K562 (cell line): ENCODE results near the gene MANBA. TPM values are rescaled to one million over a fixed set of nuclear protein-coding genes. Genes with fewer than 3 reads are reported as not detected.

ENCODE experiments used
- ATAC-seq: fragments of 200-7000 bp; cut with Tn5 transposase; 3 replicates; pipeline ENCODE4 v1.9.1; 2020; ENCODE audit warnings: moderate library complexity
- BruUV-seq: library from RNA; stranded (reverse); fragments of 400-500 nt; replicated peaks from 2 replicates; lab custom pipeline; 2021; lab: Mats Ljungman, UMichigan
- CTCF ChIA-PET: fragments of 300-600 bp; formaldehyde crosslinking; extraction: SDS; loops from one replicate; lab custom pipeline; 2021; ENCODE audit warnings: low intra/inter-chr PET ratio; lab: Yijun Ruan, JAX
- POLR2A ChIA-PET: fragments of 300-600, 350-650 bp; sonication (Branson Sonifier 250); formaldehyde crosslinking; extraction: SDS; loops from one replicate; lab custom pipeline; 2021; ENCODE audit warnings: antibody characterized with exemption, inconsistent platforms; lab: Yijun Ruan, JAX
- DNase-seq, 4 experiments: peaks; one replicate each; pipeline versions ENCODE4 v3.0.0 to v3.0.0-alpha.2; 2011 to 2018; ENCODE audit warnings: low spot score in 3 of 4, mixed read lengths in 3 of 4; ENCODE audit errors: extremely low read depth in 1 of 4
- FAIRE-seq: peaks from 2 replicates; lab custom pipeline; 2011; peaks lifted over from hg19 to GRCh38; lab: Jason Lieb, UNC
- H2AFZ ChIP-seq: 2 replicates; pipeline ENCODE4 v1.6.0; 2011; ENCODE audit warnings: low read depth, low read length, control low read depth, inconsistent platforms
- H3K27ac ChIP-seq: fragments of 200-600 bp; 3 replicates; pipeline ENCODE4 v1.8.0; 2011; ENCODE audit warnings: low read depth, mild to moderate bottlenecking, control low read depth, inconsistent platforms, low read length, moderate library complexity, mixed read lengths; ENCODE audit errors: extremely low read depth
- H3K27me3 ChIP-seq, 2 experiments: fragments of 300-600 bp in 1 of 2; 2 replicates in 1 of 2; 3 replicates in 1 of 2; pipeline versions ENCODE4 v1.6.0 to v1.8.0; 2011; ENCODE audit warnings: inconsistent platforms in 2 of 2, low read length in 2 of 2, mild to moderate bottlenecking in 1 of 2, mixed read lengths in 1 of 2, moderate library complexity in 1 of 2; ENCODE audit not compliant: control insufficient read depth in 2 of 2, insufficient read depth in 2 of 2
- H3K36me3 ChIP-seq: fragments of 300-600 bp; 3 replicates; pipeline ENCODE4 v1.8.0; 2011; ENCODE audit warnings: mild to moderate bottlenecking, low read length, inconsistent platforms; ENCODE audit not compliant: control insufficient read depth, insufficient read depth
- H3K4me1 ChIP-seq, 2 experiments: fragments of 200-600 bp in 1 of 2; replicated peaks in 1 of 2; 2 replicates in 1 of 2; 3 replicates in 1 of 2; pipeline versions ENCODE4 v1.5.1 to v1.8.0; 2011; ENCODE audit warnings: inconsistent platforms in 2 of 2, low read length in 2 of 2, mild to moderate bottlenecking in 1 of 2, mixed read lengths in 1 of 2, moderate library complexity in 1 of 2; ENCODE audit not compliant: control insufficient read depth in 2 of 2, insufficient read depth in 2 of 2
- H3K4me2 ChIP-seq: 2 replicates; pipeline ENCODE4 v1.6.1; 2011; ENCODE audit warnings: low read length, control low read depth, inconsistent platforms, mixed read lengths; ENCODE audit not compliant: insufficient read depth
- H3K4me3 ChIP-seq: fragments of 200-600 bp; sonication (generic), shearing (Covaris generic); 2 replicates; pipeline ENCODE4 v1.5.1; 2016; ENCODE audit warnings: control low read depth, inconsistent platforms
- H3K79me2 ChIP-seq: fragments of 200-600 bp; 3 replicates; pipeline ENCODE4 v1.8.0; 2011; ENCODE audit warnings: low read length, inconsistent platforms; ENCODE audit not compliant: control insufficient read depth, insufficient read depth
- H3K9ac ChIP-seq, 2 experiments: 2 replicates each; pipeline versions ENCODE4 v1.6.0 to v1.6.1; 2011; ENCODE audit warnings: low read depth in 2 of 2, low read length in 2 of 2, control low read depth in 1 of 2, inconsistent platforms in 1 of 2, mild to moderate bottlenecking in 1 of 2, mixed read lengths in 1 of 2; ENCODE audit not compliant: insufficient read depth in 1 of 2
- H3K9me1 ChIP-seq: one replicate; pipeline ENCODE4 v1.6.0; 2011; ENCODE audit warnings: inconsistent platforms, mild to moderate bottlenecking, low read length, moderate library complexity; ENCODE audit not compliant: control insufficient read depth, insufficient read depth
- H3K9me3 ChIP-seq: replicated peaks from 2 replicates; pipeline ENCODE4 v1.5.1; 2011; ENCODE audit warnings: low read depth, low read length, inconsistent platforms; ENCODE audit not compliant: control insufficient read depth, insufficient read depth
- H4K20me1 ChIP-seq: replicated peaks from 2 replicates; pipeline ENCODE4 v1.6.1; 2011; ENCODE audit warnings: low read length, inconsistent platforms, mixed read lengths; ENCODE audit not compliant: control insufficient read depth, insufficient read depth
- CBX2 ChIP-seq: fragments of 200-600 bp; sonication (generic); IDR thresholded peaks from one replicate; pipeline ENCODE4 v1.6.1; 2012; ENCODE audit warnings: mild to moderate bottlenecking, low read length, inconsistent platforms; ENCODE audit not compliant: insufficient read depth, poor library complexity, severe bottlenecking
- ESRRA ChIP-seq: fragments of 450-650 bp; IDR thresholded peaks from 2 replicates; pipeline ENCODE4 v1.6.1; 2014; ENCODE audit warnings: low read depth, mild to moderate bottlenecking, moderate library complexity, borderline replicate concordance
- HOXB6 ChIP-seq: fragments of 250-450 bp; sonication (Bioruptor Pico); IDR thresholded peaks from 2 replicates; pipeline ENCODE4 v1.5.1; 2022; ENCODE audit warnings: mild to moderate bottlenecking, borderline replicate concordance
- MYBL2 ChIP-seq, 2 experiments: fragments of 450-650 bp in 1 of 2; sonication (generic) in 1 of 2; formaldehyde crosslinking in 1 of 2; IDR thresholded peaks; 2 replicates each; pipeline versions ENCODE4 v1.6.1 to v1.8.1; 2017 to 2022; ENCODE audit warnings: borderline replicate concordance in 1 of 2, inconsistent platforms in 1 of 2, low read depth in 1 of 2, mild to moderate bottlenecking in 1 of 2, missing genetic modification reagents in 1 of 2, moderate library complexity in 1 of 2
- MYNN ChIP-seq, 2 experiments: sonication (generic); formaldehyde crosslinking in 1 of 2; IDR thresholded peaks; 2 replicates each; pipeline versions ENCODE4 v1.5.0 to v1.6.1; 2016 to 2020; ENCODE audit warnings: antibody characterized with exemption in 1 of 2, missing genetic modification reagents in 1 of 2
- PRPF4 ChIP-seq: fragments of 200-400 bp; formaldehyde crosslinking; IDR thresholded peaks from one replicate; pipeline ENCODE4 v1.6.1; 2017; ENCODE audit warnings: low read length, low read depth, mild to moderate bottlenecking; ENCODE audit not compliant: insufficient read depth, poor library complexity, severe bottlenecking
- SMAD2 ChIP-seq: fragments of 150-350 bp; IDR thresholded peaks from 2 replicates; pipeline ENCODE4 v1.6.1; 2014; ENCODE audit warnings: low read depth, mild to moderate bottlenecking, low read length
- SUPT5H ChIP-seq: fragments of 450-650 bp; IDR thresholded peaks from 2 replicates; pipeline ENCODE4 v1.6.1; 2016
- TARDBP ChIP-seq: fragments of 450-650 bp; IDR thresholded peaks from 2 replicates; pipeline ENCODE4 v1.6.1; 2016
- TCF7 ChIP-seq: sonication (generic); IDR thresholded peaks from 2 replicates; pipeline ENCODE4 v1.6.1; 2016; ENCODE audit warnings: antibody characterized with exemption, borderline replicate concordance
- ZBED1 ChIP-seq: IDR thresholded peaks from 2 replicates; pipeline ENCODE4 v1.6.1; 2014
- ZBTB17 ChIP-seq: fragments of 450-650 bp; formaldehyde crosslinking; IDR thresholded peaks from 2 replicates; pipeline ENCODE4 v1.4.0; 2020; ENCODE audit warnings: mild to moderate bottlenecking
- ZFX ChIP-seq: sonication (generic); formaldehyde crosslinking; IDR thresholded peaks from 2 replicates; pipeline ENCODE4 v1.8.0; 2022; ENCODE audit warnings: mild to moderate bottlenecking, missing genetic modification reagents, moderate library complexity
- ZNF212 ChIP-seq: fragments of 450-650 bp; formaldehyde crosslinking; IDR thresholded peaks from 2 replicates; pipeline ENCODE4 v1.4.0; 2020; ENCODE audit warnings: mild to moderate bottlenecking
- ZNF239 ChIP-seq: fragments of 250-450 bp; sonication (Bioruptor Pico); IDR thresholded peaks from 2 replicates; pipeline ENCODE4 v1.4.0; 2020; ENCODE audit warnings: mild to moderate bottlenecking
- WGBS: fragments of 100-300 bp; shearing (Covaris generic); methylation state at CpG from one replicate; pipeline ENCODE4 v1.1.6; 2016; ENCODE audit warnings: low coverage, mixed read lengths; ENCODE audit not compliant: insufficient coverage; ENCODE audit errors: missing lambda C conversion rate; 5-methylcytosine and 5-hydroxymethylcytosine counted together
- in situ Hi-C: fragments of 300-500 bp; cut with MboI; formaldehyde crosslinking; loops from 4 replicates; pipeline ENCODE4 v1.15.0; 2018; ENCODE audit warnings: inconsistent platforms, mixed read lengths
- intact Hi-C: fragments of 100-400 bp; cut with micrococcal nuclease; formaldehyde crosslinking; loops from 2 replicates; pipeline ENCODE4 v1.14.2; 2022
- polyA plus RNA-seq, 8 experiments: library from polyadenylated mRNA; depleted of rRNA in 4 of 8; stranded (reverse) in 5 of 8; unstranded in 3 of 8; fragments of >200 nt; fragmentation: Nextera tagmentation in 2 of 8; fragmentation: Illumina TruSeq in 1 of 8; extraction: Ambion mirVana in 2 of 8; extraction: Trizol in 1 of 8; gene quantifications; 2 replicates each; pipeline versions ENCODE4 v1.2.1 to v1.2.3, GENCODE V29; 2011 to 2014; ENCODE audit warnings: inconsistent platforms in 1 of 8, missing spikeins in 1 of 8
- total RNA-seq, 7 experiments: library from RNA; depleted of rRNA in 6 of 7; stranded (reverse); fragments of >200 nt in 6 of 7; fragmentation: Illumina TruSeq in 2 of 7; extraction: Trizol in 2 of 7; gene quantifications; 2 replicates each; pipeline versions ENCODE4 v1.2.1 to v1.2.3, GENCODE V29; 2011 to 2021; ENCODE audit warnings: low replicate concordance in 1 of 7
- TF ChIP-seq, protein P1 (sequence below): fragments of 250-450 bp; sonication (Bioruptor Pico); IDR thresholded peaks from 2 replicates; pipeline ENCODE4 v1.4.0; 2020; ENCODE audit warnings: mild to moderate bottlenecking, moderate library complexity, borderline replicate concordance

MANBA gene
- total and polyA plus RNA-seq, 9 of the 15 experiments (the other 6 are each of a cell fraction or from before 2014, with no cell fraction given), result 1.8 to 12.9 (median 7.7) TPM

DNA sequence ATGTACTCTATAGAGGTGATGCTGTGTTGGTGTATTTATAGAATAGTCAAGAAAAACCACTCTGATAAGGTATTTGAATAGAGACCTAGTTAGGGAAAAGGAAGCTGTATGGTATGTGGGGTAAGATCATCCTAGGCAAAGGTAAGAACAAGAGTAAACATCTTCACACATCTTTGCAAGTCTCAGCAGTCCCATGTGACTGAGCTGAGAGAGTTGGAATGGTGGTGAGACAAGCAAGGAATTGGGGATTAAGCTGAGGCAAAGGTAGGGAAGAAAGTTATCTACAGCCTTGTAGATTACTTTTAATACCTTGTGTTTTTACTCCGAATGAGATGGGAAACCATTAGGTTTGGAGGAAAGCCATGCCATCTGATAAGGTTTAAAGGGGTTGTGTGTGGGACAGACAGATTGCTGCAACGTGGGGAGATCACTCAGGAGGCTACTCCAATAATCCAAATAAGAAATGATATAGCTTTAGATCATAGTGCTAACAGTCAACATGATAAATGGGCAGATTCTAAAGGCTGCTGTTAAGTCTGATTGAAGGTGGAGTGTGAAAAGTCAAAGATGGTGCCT, 31.7 kb upstream of the MANBA start (continued):
- TF ChIP-seq, protein P1, sequence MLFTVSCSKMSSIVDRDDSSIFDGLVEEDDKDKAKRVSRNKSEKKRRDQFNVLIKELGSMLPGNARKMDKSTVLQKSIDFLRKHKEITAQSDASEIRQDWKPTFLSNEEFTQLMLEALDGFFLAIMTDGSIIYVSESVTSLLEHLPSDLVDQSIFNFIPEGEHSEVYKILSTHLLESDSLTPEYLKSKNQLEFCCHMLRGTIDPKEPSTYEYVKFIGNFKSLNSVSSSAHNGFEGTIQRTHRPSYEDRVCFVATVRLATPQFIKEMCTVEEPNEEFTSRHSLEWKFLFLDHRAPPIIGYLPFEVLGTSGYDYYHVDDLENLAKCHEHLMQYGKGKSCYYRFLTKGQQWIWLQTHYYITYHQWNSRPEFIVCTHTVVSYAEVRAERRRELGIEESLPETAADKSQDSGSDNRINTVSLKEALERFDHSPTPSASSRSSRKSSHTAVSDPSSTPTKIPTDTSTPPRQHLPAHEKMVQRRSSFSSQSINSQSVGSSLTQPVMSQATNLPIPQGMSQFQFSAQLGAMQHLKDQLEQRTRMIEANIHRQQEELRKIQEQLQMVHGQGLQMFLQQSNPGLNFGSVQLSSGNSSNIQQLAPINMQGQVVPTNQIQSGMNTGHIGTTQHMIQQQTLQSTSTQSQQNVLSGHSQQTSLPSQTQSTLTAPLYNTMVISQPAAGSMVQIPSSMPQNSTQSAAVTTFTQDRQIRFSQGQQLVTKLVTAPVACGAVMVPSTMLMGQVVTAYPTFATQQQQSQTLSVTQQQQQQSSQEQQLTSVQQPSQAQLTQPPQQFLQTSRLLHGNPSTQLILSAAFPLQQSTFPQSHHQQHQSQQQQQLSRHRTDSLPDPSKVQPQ (CRISPR knock-in tag), result no peak
- no peak for TF ChIP-seq CBX2

DNA sequence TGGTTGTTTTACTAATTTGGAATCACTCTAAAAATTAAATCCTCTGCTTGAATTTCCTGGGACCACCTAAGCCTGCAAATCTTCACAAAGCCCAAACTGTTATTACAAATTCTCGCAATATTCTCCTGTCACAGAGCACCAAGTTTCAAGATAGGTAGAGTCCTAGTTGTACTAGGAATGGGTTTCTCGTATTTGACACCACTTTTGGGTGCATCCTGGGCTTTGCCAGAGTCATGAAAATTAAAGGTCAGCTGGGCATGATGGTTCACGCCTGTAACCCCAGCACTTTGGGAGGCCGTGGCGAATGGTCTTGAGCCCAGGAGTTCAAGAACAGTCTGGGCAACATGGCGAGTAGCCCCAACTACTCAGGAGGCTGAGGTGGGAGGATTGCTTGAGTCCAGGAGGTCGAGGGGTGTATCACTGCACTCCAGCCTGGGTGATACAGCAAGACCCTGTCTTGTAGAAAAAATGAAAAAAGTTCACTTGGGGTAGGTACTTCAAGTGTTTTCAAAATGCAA, 30.6 kb upstream of the MANBA start:
- in situ Hi-C loops, result no loop called here
- Histone ChIP-seq H2AFZ (no peak overlapping the region), H3K4me3 (no peak overlapping the region), H3K9me1 (no peaks in the 10 kb centered on the region), H3K9ac (no peak overlapping the region), H4K20me1 (no peaks in the 10 kb centered on the region), H3K4me2 (no peak overlapping the region), H3K9me3 (no peaks in the 10 kb centered on the region), H3K79me2 (no peaks in the 10 kb centered on the region; the same call in 2 of the 3 replicates), H3K27ac (no peak overlapping the region), H3K36me3 (peaks cover 46% of the 10 kb centered on the region), H3K27me3 (no peaks in the 10 kb centered on the region), H3K4me1 (no peaks in the 10 kb centered on the region; a peak in 2 of 5 replicates)
- FAIRE-seq, result no peak
- ChIA-PET CTCF (no interaction called here), POLR2A (interaction anchor here (2.3 kb wide), 1 partner anchor 11 kb away, joined by 6 read pairs; no protein-coding TSS in a partner anchor)
- intact Hi-C loops, result no loop called here
- no peak for DNase-seq
- ATAC-seq, result no peak
- BruUV-seq, result no TSS peak
- WGBS, result 79% methylated on average over 7 of the region's 7 CpGs
- TF ChIP-seq SUPT5H (peak; percentile 34; the same call in 1 of the 2 replicates), ZFX (CRISPR knock-in tag) (no peak), TCF7 (no peak), ZNF239 (CRISPR knock-in tag) (no peak), MYBL2 (IDR thresholded peaks at IDR 0.05; ENCODE audit: low read depth) (no peak), MYBL2 (CRISPR knock-in tag; IDR thresholded peaks at IDR 0.05; ENCODE audit: borderline replicate concordance) (no peak), PRPF4 (no peak), MYNN (IDR thresholded peaks at IDR 0.05) (0 out of 2 replicates have a peak, but pooled peaks have one; percentile 14), MYNN (CRISPR knock-in tag; IDR thresholded peaks at IDR 0.05) (no peak), ESRRA (no peak), ZBTB17 (CRISPR knock-in tag) (no peak), TARDBP (no peak), SMAD2 (no peak), HOXB6 (no peak), ZNF212 (CRISPR knock-in tag) (no peak), ZBED1 (no peak)
